ENCODE data around the gene PGGHG.

PGGHG gene

GRCh38 chr11:269146-269890, 19.6 kb upstream of the PGGHG start:
- DNase-seq (ENCODE audit: low read depth): no peak
- no peak for TF ChIP-seq CTCF (IDR thresholded peaks at IDR 0.05; ENCODE audit: low read length, missing control alignments)
- no peak overlapping the region for H3K4me3 ChIP-seq (replicated peaks; ENCODE audit: low read depth, low read length)

- no peak for DNase-seq (ENCODE audit: low read depth)
- H3K4me3 ChIP-seq (replicated peaks; ENCODE audit: low read depth, low read length): no peak overlapping the region
- TF ChIP-seq CTCF (IDR thresholded peaks at IDR 0.05; ENCODE audit: low read length, missing control alignments): no peak
Observed at GRCh38 chr11:270451-271318, 18.2 kb upstream of the PGGHG start.

GRCh38 chr11:271319-271715, 17.6 kb upstream of the PGGHG start:
- H3K4me3 ChIP-seq (replicated peaks; ENCODE audit: low read depth, low read length): no peak overlapping the region
- TF ChIP-seq CTCF (IDR thresholded peaks at IDR 0.05; ENCODE audit: low read length, missing control alignments): no peak
- no peak for DNase-seq (ENCODE audit: low read depth)

GRCh38 chr11:272195-272930, 16.6 kb upstream of the PGGHG start:
- no peak for DNase-seq (ENCODE audit: low read depth)
- H3K4me3 ChIP-seq (replicated peaks; ENCODE audit: low read depth, low read length): no peak overlapping the region
- no peak for TF ChIP-seq CTCF (IDR thresholded peaks at IDR 0.05; ENCODE audit: low read length, missing control alignments)

GRCh38 chr11:272931-273198, 16.1 kb upstream of the PGGHG start:
- no peak for TF ChIP-seq CTCF (IDR thresholded peaks at IDR 0.05; ENCODE audit: low read length, missing control alignments)
- H3K4me3 ChIP-seq (replicated peaks; ENCODE audit: low read depth, low read length): no peak overlapping the region
- no peak for DNase-seq (ENCODE audit: low read depth)

- H3K4me3 ChIP-seq (replicated peaks; ENCODE audit: low read depth, low read length): no peak overlapping the region
- TF ChIP-seq CTCF (IDR thresholded peaks at IDR 0.05; ENCODE audit: low read length, missing control alignments): no peak
- DNase-seq (ENCODE audit: low read depth): no peak
Observed at GRCh38 chr11:276219-276618, 12.7 kb upstream of the PGGHG start.
